Measurements from ENCODE around the gene WDR77. TPM values are rescaled to one million over a fixed set of nuclear protein-coding genes. Genes with fewer than 3 reads are reported as not detected.

The WDR77 gene
- total RNA-seq, 3 donors from 2014 or later = 22.7 to 33.8 (median 30.2) TPM

- Histone ChIP-seq H3K4me1 (no peaks in the 10 kb centered on the region), H3K9me3 (no peaks in the 10 kb centered on the region), H3K4me3 (no peak overlapping the region), H3K27ac (no peak overlapping the region), H3K27me3 (no peaks in the 10 kb centered on the region), H3K36me3 (no peaks in the 10 kb centered on the region)
- TF ChIP-seq CTCF (IDR thresholded peaks at IDR 0.05) (no peak), POLR2A (IDR thresholded peaks at IDR 0.05) (no peak), POLR2AphosphoS5 (IDR thresholded peaks at IDR 0.05) (no peak)
- intact Hi-C loops (cut with DNase I; ENCODE audit: low total_unique reads) = no loop called here
- no peak for DNase-seq (ENCODE audit: low spot score in 2 of 2)
Measured at GRCh38 chr1:111484391-111485026, 35.5 kb upstream of the WDR77 start.

GRCh38 chr1:111483876-111484275 lies 34.8 kb upstream of the WDR77 start:
- intact Hi-C loops (cut with DNase I; ENCODE audit: low total_unique reads) = no loop called here
- Histone ChIP-seq H3K36me3 (no peaks in the 10 kb centered on the region), H3K4me3 (no peak overlapping the region), H3K27me3 (no peaks in the 10 kb centered on the region), H3K4me1 (no peaks in the 10 kb centered on the region), H3K27ac (no peak overlapping the region), H3K9me3 (no peaks in the 10 kb centered on the region)
- no peak for TF ChIP-seq POLR2A (IDR thresholded peaks at IDR 0.05)
- TF ChIP-seq CTCF (IDR thresholded peaks at IDR 0.05) = no peak
- TF ChIP-seq POLR2AphosphoS5 (IDR thresholded peaks at IDR 0.05) = no peak
- no peak for DNase-seq (ENCODE audit: low spot score in 2 of 2)

- Histone ChIP-seq H3K27ac (no peak overlapping the region), H3K4me3 (no peak overlapping the region), H3K36me3 (no peaks in the 10 kb centered on the region), H3K9me3 (no peaks in the 10 kb centered on the region), H3K4me1 (no peaks in the 10 kb centered on the region), H3K27me3 (no peaks in the 10 kb centered on the region)
- intact Hi-C loops (cut with DNase I; ENCODE audit: low total_unique reads) = no loop called here
- DNase-seq (ENCODE audit: low spot score in 2 of 2) = no peak
- TF ChIP-seq CTCF (IDR thresholded peaks at IDR 0.05) (no peak), POLR2AphosphoS5 (IDR thresholded peaks at IDR 0.05) (no peak), POLR2A (IDR thresholded peaks at IDR 0.05) (no peak)
Measured at GRCh38 chr1:111483166-111483565, 34.1 kb upstream of the WDR77 start.

- H3K9me3 ChIP-seq = no peaks in the 10 kb centered on the region
- intact Hi-C loops (cut with DNase I; ENCODE audit: low total_unique reads) = no loop called here
- H3K27ac ChIP-seq = no peak overlapping the region
- TF ChIP-seq POLR2A (IDR thresholded peaks at IDR 0.05) (no peak), CTCF (IDR thresholded peaks at IDR 0.05) (peak in 2 of 3 donors; percentile 38 to 40)
- H3K36me3 ChIP-seq = no peaks in the 10 kb centered on the region
- DNase-seq (ENCODE audit: low spot score in 2 of 2) = peak in 1 of 2 donors; percentile 50
- H3K27me3 ChIP-seq = no peaks in the 10 kb centered on the region
- H3K4me3 ChIP-seq = no peak overlapping the region
- H3K4me1 ChIP-seq = no peaks in the 10 kb centered on the region
Measured at GRCh38 chr1:111481387-111482221, 32.5 kb upstream of the WDR77 start.

GRCh38 chr1:111480674-111481073 lies 31.6 kb upstream of the WDR77 start:
- DNase-seq (ENCODE audit: low spot score in 2 of 2) = no peak
- Histone ChIP-seq H3K9me3 (no peaks in the 10 kb centered on the region), H3K27me3 (no peaks in the 10 kb centered on the region), H3K27ac (no peak overlapping the region), H3K36me3 (no peaks in the 10 kb centered on the region), H3K4me1 (no peaks in the 10 kb centered on the region), H3K4me3 (no peak overlapping the region)
- intact Hi-C loops (cut with DNase I; ENCODE audit: low total_unique reads) = no loop called here
- TF ChIP-seq POLR2A (IDR thresholded peaks at IDR 0.05) (no peak), CTCF (IDR thresholded peaks at IDR 0.05) (no peak), POLR2AphosphoS5 (IDR thresholded peaks at IDR 0.05) (no peak)
